ENCODE results near the gene CPA2.

- TF ChIP-seq CTCF (IDR thresholded peaks at IDR 0.05): no peak
- TF ChIP-seq POLR2A (IDR thresholded peaks at IDR 0.05): no peak
Measured at GRCh38 chr7:130268463-130269317, 2.0 kb downstream of the CPA2 start.
